T-helper 9 cell (primary cell): Measurements from ENCODE around the gene HYAL3.
A peak's percentile ranks its signal among the peaks of the same experiment; 100 is the strongest.

Experiments used
- DNase-seq: peaks from one replicate; pipeline ENCODE4 v3.0.0-alpha.2; 2020
- total RNA-seq, 2 donors: gene quantifications; one replicate each; lab custom pipeline; 2026; lab: John Stamatoyannopoulos, UW

HYAL3 gene, protein sequence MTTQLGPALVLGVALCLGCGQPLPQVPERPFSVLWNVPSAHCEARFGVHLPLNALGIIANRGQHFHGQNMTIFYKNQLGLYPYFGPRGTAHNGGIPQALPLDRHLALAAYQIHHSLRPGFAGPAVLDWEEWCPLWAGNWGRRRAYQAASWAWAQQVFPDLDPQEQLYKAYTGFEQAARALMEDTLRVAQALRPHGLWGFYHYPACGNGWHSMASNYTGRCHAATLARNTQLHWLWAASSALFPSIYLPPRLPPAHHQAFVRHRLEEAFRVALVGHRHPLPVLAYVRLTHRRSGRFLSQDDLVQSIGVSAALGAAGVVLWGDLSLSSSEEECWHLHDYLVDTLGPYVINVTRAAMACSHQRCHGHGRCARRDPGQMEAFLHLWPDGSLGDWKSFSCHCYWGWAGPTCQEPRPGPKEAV
- 2.2 to 3.9 reads per million in 2 donors for total RNA-seq

DNA sequence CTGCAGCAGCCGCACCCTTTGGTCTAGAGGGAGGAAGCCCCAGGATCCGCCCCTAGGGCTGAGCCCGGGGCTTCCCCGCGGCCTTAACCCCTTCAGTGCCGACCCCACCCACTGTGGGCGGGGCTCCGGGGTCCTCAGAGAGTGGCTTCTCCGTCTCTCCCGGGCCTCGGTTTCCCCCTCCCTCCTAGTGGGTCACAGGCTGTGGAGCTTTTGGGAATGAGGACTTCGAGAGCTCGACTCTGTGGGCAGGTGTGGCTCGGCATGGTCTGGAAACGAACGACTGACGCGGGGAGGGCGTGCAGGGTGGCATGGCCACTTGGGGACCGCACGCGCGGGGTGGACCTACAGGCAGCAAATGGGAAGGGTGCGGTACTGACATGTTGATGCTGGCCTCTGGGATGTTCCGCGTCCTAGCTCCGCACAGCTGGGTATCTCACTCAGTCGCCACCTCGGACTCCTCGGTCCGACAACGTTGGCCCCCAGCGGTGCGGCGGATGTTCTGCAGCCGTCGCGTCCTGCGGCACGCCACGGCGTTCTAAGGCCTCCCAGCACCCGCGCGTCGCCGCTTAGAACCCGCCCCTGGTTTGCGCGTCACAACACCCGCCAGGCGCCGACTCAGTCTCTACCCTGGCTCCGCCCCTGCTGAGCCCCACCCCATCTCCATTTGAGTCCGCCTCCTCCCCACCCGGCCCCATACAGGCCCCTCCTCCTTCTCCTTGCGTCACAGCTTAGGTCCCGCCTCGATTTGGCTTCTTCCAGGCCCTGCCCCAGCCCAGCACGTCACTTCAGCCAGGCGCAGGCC is at the start of gene HYAL3, which contains the start of gene NAA80:
TSS of gene HYAL3 (minus strand) at position 570 of the 802 bp plus-strand sequence. CDS start 3,803 bp downstream, outside the sequence.
TSS of gene NAA80 (minus strand) at position 570 of the 802 bp plus-strand sequence. CDS start 1,942 bp downstream, outside the sequence.
- DNase-seq: peak; percentile 99

DNA sequence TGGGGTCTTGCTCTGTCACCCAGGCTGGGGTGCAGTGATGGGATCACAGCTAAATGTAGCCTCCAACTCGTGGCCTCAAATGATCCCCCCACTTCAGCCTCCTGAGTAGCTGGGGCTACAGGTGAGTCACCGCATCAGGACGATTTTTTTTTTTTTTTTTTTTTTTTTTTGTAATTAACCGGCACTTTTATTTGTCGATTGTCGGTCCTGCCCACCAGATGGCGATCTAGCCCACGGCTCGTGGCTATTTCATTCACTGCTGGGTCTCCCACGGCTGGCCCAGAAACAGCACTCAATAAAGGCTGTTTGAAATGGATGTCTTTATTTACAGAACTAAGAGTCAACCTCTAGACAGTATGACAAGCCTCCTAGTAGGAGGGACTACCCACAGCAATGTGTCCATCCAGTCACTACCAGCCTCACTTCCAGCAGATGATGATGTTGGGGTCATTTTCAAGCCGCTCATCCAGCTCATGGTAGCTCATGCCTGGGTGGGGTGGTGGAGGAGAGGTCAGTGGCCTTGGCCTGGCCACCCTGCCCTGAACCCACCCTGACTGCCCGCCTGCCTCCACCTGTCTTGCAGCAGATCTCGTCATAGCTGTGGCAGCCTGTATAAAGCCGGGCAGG is 48.1 kb upstream of the HYAL3 start:
- DNase-seq: peak; percentile 68

DNA sequence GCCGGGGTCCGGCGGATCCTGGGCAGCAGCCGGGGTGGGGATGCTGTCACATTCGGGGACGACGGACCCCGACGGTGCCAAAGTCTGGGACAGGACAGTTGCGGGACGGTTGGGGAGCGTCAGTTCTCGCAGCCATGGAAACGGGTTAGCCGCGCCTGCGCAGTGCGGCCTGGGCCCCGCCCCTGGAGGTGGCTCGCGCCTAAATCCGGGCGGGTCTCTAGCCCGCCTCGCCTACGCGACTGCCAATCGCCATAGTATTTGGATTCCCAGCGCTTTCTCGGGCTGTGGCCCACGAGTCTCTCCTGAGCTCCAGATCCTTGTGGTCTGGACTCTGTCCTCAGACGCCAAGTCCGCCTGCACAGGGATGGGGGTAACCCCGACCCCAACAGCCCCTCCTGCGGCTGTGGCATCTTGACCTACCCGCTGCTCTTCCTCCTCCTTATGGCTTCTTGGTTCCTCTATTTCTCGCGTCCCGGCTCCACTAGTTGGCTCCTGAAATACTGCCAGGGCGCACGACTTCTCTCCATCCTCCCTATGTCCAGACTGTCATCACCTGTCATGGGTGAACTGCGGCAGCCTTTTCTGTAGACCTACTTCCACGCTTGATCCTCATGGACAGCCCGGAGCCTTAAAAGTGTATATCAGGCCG is 46.5 kb upstream of the HYAL3 start, which contains the start of gene ZMYND10:
TSS of gene ZMYND10 (minus strand) at position 147 of the 649 bp plus-strand sequence. CDS start 153 bp downstream, outside the sequence.
- DNase-seq: peak; percentile 73

DNA sequence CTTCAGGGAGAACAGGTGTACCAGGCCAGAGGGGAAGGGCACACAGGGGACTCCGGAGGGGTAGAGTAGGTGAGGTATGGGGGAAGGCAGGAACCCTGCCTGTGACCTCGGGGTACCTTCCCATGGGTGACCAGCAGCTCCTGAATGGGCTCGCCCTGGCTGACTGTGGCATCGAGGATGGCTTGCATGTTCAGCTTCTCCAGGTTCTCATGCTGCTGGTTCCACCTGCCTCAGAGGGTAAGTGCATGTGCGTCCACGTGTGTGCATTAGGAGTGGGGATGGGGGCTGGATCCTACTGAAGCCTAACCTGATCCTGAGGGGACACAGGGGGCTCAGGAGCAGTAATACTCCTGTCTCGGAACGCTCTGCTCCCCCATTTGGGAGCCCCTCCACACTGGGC is 45.8 kb upstream of the HYAL3 start:
- no peak for DNase-seq

DNA sequence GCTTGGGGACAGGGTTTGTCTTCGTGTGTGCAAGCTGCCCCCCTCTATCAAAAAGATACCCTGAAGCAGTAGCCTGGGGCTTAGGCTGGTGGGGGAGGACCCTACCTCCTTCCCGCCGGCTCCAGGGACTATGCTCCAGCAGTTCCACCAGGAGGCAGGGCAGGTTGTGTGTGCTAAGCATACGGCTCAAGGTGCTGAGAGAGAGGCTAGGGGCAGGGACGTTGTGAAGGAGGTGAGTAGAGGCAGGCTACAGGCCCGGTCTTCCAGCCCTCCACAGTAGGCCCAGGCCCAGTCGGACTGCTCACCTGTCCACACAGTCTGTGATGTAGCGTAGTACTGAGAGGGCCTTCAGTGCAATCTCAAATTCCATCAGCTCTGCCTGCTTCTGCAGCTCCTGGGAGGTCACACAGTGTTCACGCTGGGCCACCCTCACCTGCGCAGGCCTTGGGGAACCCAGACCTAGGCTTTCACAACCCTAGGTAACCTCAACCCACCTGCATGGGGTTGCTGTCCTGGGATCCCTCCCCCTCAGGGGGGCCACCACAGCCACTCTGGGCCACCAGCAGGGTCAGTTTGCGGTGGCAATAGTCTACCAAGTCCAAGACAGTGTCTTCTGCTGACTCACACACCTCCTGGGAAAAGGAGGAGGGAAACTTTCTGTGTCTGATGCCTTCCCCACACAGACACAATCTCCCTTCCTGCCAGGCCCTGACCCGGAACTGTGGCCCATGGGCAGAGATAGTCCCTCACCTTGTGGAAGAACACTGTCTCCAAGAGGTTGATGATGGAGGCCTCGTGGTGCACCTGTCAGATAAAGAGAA is 43.8 kb upstream of the HYAL3 start:
- no peak for DNase-seq

DNA sequence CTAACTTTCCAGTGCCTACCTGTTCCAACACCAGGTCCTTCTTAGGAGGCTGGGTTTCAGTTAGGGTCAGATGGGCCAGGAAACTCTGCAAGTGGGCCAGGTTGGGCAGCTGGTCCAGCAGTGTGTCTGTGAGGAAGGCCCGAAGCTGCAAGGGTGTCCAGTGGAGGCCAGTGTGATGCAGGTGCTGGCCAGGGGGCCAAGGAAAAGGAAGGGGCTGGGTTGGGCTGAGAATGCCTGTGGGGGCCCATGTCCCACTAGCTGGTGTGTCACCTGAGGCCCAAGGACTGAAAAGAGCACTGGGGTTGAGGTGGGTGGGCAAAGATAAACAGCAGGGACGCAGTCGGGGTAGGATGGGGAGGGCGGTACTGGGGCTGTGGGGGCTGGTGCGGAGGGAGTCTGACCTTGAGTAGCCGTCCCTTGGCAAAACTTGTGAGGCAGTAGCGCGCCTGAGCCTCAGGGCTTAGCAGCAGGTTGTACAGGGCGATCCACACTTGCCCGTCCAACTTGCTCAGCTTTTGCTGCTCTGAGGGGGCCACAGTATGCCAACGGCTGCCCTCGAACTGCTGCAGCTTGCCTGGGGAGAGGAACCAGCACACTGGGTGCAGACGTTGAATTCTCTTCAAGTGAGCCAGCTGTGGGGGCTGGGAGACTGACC is 42.9 kb upstream of the HYAL3 start:
- DNase-seq: no peak

DNA sequence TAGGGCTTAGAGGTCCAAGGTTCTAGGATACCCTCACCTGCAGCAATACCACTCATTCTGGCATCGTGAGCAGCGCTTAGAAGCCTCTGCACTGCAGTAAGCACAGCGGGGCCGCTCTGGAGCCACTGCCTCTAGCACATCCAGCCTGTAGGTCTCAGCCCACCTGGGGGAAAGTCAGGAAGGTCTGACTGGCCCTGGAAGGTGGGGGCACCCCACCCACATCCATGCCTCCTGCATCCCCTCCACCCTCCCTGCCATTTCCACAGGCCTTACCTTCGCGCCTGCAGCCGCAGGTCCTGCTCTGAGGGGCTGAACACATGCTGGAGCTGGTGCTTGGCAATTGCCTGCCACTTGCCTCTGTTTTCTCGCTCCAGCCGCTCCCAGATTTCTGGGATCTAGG is 42.3 kb upstream of the HYAL3 start:
- no peak for DNase-seq

DNA sequence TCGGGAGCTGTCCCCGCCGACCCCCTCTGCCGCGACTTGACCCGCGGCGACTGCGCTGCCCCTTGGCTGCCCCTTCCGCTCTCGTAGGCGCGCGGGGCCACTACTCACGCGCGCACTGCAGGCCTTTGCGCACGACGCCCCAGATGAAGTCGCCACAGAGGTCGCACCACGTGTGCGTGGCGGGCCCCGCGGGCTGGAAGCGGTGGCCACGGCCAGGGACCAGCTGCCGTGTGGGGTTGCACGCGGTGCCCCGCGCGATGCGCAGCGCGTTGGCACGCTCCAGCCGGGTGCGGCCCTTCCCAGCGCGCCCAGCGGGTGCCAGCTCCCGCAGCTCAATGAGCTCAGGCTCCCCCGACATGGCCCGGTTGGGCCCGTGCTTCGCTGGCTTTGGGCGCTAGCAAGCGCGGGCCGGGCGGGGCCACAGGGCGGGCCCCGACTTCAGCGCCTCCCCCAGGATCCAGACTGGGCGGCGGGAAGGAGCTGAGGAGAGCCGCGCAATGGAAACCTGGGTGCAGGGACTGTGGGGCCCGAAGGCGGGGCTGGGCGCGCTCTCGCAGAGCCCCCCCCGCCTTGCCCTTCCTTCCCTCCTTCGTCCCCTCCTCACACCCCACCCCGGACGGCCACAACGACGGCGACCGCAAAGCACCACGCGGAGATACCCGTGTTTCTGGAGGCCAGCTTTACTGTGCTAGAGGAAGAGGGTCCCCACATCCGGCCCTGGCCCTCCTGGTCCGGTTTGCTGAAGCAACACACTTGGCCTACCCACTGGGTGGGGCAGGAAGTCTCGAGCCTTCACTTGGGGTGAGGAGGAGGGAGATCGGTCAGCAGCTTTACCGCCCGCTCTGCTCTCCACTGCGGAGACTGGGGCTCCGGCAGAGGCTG is 41.5 kb upstream of the HYAL3 start, which contains the start of gene RASSF1:
TSS of gene RASSF1 (minus strand) at position 389 of the 882 bp plus-strand sequence. CDS start at position 358, 31 bp downstream.
- DNase-seq: peak; percentile 51

DNA sequence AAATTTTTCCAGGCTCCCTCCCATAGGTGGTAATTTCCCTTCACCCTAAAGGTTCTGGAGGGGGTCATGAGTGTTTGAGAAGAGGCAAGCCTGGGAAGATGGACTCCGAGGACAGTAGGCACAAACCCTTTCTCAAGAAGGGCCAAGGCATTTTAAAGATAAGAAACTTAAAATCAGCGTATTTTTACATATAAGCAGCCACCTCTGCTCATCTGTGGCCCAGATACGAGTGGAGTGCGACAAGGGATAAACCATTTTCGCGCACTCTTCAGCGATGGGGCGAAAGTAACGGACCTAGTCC is 40.9 kb upstream of the HYAL3 start:
- DNase-seq: no peak

DNA sequence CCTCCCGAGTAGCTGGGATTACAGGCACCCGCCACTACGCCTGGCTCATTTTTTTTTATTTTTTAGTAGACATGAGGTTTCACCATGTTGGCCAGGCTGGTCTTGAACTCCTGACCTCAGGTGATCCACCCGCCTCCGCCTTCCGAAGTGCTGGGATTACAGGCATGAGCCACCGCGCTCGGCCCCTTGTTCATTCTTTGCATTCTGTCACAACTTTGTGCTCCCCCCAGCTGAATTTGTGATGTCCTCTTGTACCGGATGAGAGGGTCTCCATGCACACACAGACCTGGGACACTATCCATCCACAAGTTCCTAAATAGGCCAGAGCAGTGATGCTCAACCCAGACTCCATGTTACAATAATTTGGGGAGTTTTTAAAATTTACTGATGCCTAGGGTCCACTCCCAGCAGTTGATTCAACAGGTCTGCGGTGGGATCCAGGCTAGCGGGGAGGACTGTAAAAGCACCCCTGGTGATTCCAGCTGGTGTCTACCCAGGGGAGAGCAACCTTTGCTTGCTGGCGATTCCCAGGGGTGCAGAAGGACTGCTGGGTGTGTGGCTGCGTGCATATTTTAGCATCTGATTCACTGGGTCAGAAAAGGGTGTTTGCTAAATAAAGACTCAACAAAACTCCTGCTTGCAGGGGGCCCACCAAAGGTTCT is 40.4 kb upstream of the HYAL3 start:
- no peak for DNase-seq

DNA sequence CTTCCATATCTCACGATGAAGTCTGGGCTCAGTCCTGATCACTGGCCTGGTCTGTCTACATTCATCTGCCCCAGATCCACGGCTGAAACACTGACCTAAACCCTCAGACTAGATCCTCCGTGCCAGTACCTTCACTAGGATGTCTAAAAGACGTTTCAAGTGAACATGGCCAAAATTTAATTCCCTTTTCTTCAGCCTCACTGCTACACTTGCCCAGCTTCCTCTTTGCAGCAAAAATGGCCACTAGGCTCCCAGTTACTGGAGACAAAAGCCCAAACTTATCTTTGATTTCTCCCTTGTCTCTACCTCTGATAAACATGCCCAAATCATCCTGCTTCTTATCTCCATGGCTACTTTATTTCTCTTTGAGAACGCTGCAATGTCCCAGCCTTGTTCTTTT is 39.8 kb upstream of the HYAL3 start:
- no peak for DNase-seq

DNA sequence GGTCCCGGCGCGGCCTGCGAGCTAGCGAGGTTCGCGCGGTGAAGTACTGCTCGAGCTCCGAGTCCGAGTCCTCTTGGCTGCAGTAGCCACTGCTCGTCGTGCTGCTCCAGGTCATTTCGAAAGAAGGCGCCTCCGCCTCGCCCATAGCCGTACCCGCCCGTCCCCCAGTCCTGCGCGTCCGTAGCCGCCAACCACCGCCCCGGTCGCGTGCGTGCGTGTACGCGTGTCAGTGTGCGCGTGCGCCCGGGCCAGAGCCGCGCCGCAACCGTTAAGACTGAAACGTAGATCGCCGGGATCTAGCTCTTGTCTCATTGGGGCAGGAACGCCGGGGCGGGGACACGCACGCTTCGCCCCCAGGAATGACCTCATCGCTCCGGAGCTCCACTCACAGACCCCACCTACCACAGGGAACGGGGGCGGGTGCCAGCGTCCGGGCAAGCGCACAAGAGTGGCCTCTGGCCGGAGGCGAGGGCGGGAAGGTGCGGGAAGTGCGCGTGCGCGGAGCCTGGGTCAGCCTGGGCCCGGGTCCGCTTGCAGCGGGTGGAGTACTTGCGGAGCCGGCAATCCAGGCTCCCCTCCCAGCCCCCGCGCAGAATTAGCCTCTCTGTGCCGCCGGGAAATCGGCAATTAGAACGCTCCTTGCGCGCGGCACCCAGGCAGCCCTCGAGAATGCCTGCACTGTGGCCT is 38.1 kb upstream of the HYAL3 start:
- DNase-seq: peak; percentile 86

DNA sequence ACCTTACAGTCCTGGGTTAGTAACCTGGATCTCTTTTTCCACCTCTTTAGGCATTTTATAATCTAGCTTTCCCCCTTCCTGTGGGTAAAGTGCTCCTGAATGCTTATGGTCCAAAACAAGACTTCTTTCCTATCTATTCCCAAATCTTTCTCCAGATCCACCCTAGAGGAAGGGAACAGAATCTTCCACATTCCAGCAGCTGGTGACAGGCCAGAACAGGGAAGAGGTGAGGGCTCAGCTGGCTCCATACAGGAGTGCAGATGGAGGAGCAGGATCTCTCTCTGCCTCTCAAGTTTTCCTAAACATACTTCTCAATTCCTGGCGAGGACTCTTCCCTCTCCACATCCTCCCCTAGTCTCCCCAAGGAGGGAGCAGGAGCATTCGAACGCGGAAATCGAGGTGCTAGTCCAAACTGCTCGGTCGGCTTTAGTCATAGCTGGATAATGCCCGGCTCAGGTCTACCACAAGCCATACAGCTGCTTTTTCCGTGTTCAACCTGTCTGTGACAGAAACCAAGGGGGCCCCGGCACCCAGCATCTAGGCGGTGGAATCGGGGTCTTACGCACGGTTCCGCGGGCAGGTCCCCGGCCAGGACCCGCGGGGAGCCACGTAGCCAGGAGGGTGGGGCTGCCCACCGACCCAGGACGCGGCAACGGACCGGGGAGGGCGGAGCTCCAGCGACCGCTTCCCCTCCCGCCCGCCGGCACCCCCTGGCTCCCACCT is 37.4 kb upstream of the HYAL3 start:
- DNase-seq: no peak

DNA sequence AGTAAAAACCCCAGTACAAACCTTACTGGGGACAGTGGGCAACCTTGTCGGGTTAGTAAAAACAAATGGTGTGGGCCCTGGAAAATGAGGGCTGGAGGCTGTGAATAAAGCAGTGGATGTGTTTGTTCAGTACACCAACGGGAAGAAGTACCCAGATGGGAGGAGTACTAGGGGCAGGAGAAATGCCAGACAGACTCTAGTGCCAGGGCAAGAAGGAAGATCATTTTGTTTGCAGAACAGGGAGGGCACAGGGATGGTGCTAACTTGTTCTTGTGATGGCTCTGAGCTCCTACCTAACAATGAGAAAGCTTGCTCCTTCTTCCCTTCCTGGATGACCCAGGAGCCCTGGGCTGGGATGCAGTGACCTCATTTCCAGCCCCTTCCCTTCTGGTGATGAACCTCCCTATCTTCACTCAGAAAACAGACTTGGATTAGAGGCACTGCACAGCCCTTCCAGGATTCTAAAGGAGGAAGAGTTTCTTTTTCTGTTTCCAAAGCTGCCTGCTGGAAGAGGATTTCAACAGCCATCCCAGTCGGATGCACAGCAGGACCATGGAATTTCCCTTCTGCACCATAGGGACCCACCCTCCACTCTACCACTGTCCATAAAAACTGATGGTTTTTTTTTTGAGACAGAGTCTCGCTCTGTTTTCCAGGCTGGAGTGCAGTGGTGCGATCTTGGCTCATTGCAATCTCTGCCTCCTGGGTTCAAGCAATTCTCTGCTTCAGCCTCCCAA is 35.3 kb upstream of the HYAL3 start:
- no peak for DNase-seq

DNA sequence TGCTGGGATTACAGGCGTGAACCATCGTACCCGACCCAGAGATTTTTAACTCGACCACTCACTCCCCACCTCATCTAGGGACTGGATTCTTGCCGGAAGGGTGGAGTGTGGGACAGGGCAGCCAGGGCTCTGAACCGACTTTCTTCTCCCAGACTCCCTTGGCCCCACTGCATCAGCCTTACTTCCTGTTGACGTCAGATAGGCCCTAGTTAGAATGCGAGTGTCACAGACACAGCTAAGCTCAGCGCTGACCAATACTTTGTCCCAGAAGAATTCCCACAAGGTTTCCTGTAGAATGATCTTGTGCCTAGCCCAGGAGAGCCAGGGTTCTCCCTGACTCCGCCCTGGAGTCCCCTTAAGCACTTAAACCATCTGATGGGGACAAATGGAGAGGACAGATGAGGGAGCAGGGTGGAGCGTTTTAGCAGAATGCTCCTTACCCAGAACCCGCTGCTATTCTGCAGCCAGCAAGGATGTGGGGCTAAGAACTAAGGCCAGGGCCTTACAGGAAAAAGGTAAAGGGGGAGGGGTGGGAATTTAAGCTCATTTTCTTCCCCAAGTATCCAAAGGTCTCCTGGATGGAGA is 34.6 kb upstream of the HYAL3 start:
- no peak for DNase-seq

DNA sequence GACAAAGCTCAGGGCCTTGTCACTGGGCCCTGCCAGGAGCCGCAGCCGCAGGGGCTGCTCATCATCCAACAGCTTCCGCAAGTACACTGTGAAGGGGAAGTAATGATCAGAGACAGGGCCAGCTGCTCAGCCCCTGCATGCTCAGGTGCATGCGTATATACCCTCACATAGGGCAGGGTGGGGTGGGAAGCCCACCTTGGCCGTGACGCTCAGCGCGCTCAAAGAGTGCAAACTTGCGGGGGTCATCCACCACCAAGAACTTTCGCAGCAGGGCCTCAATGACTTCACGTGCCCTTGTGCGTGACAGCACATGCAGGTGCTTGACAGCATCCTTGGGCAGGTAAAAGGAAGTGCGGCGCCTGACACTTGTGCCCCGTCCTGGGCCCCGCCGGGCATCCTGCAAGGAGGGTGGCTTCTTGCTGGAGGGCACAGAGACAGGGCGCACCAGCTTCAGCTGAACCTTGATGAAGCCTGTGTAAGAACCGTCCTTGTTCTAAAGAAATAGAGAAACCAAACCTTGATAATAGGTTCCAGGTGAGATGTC is 32.2 kb upstream of the HYAL3 start:
- DNase-seq: no peak

DNA sequence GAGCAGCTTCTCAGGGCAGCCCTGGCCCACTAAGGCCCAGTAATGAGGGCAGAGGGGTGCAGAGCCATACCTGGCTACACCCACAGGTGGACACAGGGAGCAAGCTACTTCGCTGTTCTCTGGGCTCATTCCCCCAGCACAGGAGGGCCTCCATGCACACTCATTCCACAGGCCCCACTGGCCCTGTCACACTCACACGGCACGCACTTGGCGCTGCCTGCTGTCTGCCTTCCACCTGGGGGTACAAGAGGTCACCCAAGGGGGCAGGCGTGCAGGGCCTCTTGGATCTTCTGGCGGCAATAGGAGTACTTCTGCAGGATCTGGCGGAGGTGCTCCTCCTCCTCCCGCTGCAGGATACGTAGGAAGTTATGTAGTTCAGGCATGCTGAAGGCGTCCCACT is 31.1 kb upstream of the HYAL3 start:
- no peak for DNase-seq
